GM12878 (cell line): ENCODE data around the gene PASK. TPM values are rescaled to one million over a fixed set of nuclear protein-coding genes. Genes with fewer than 3 reads are reported as not detected.

ENCODE experiments used
- ATAC-seq: fragments of 200-7000 bp; cut with Tn5 transposase; 3 replicates; pipeline ENCODE4 v1.9.1; 2020; ENCODE audit warnings: mild to moderate bottlenecking, moderate library complexity
- BruUV-seq: library from RNA; stranded (reverse); fragments of 400-500 nt; replicated peaks from 2 replicates; lab custom pipeline; 2021; lab: Mats Ljungman, UMichigan
- CTCF ChIA-PET: fragments of 300-600 bp; sonication (Branson Sonifier 250); formaldehyde crosslinking; extraction: SDS; loops from one replicate; lab custom pipeline; 2021; ENCODE audit warnings: inconsistent platforms; lab: Yijun Ruan, JAX
- POLR2A ChIA-PET: fragments of 350-600 bp; formaldehyde crosslinking; extraction: SDS; loops from one replicate; lab custom pipeline; 2021; ENCODE audit warnings: inconsistent platforms; lab: Charles Lee
- RAD21 ChIA-PET: fragments of 300-600 bp; sonication (Branson Sonifier 250); formaldehyde crosslinking; loops from one replicate; lab custom pipeline; 2023; ENCODE audit warnings: antibody characterized with exemption; ENCODE audit not compliant: unreplicated experiment; lab: Charles Lee
- SMC1A ChIA-PET: fragments of 300-600 bp; sonication (Branson Sonifier 250); formaldehyde crosslinking; loops from one replicate; lab custom pipeline; 2023; ENCODE audit not compliant: unreplicated experiment, uncharacterized antibody; lab: Charles Lee
- DNase-seq: peaks from one replicate; pipeline ENCODE4 v3.0.0-alpha.2; 2011; ENCODE audit warnings: low read depth, low spot score
- FAIRE-seq: peaks from 3 replicates; lab custom pipeline; 2011; peaks lifted over from hg19 to GRCh38; lab: Jason Lieb, UNC
- H2AFZ ChIP-seq: 2 replicates; pipeline ENCODE4 v1.6.0; 2011; ENCODE audit warnings: low read depth, low read length, control low read depth; ENCODE audit not compliant: control insufficient read depth
- H3K27ac ChIP-seq: 2 replicates; pipeline ENCODE4 v1.5.1; 2011; ENCODE audit warnings: control low read depth; ENCODE audit not compliant: control insufficient read depth, insufficient read depth
- H3K27me3 ChIP-seq, 2 experiments: replicated peaks in 1 of 2; 2 replicates each; pipeline versions ENCODE4 v1.6.0 to v1.6.1; 2011; ENCODE audit warnings: low read length in 1 of 2; ENCODE audit not compliant: control insufficient read depth in 2 of 2, insufficient read depth in 2 of 2
- H3K36me3 ChIP-seq, 2 experiments: 2 replicates each; pipeline ENCODE4 v1.5.1; 2011; ENCODE audit warnings: low read length in 1 of 2; ENCODE audit not compliant: control insufficient read depth in 2 of 2, insufficient read depth in 2 of 2
- H3K4me1 ChIP-seq: 2 replicates; pipeline ENCODE4 v1.6.1; 2011; ENCODE audit warnings: mild to moderate bottlenecking, low read length, moderate library complexity, mixed read lengths; ENCODE audit not compliant: control insufficient read depth, insufficient read depth
- H3K4me2 ChIP-seq: 2 replicates; pipeline ENCODE4 v1.6.0; 2011; ENCODE audit warnings: control low read depth; ENCODE audit not compliant: control insufficient read depth, insufficient read depth
- H3K4me3 ChIP-seq: fragments of 200-600 bp; sonication (generic); 2 replicates; pipeline ENCODE4 v1.5.1; 2016
- H3K79me2 ChIP-seq: 2 replicates; pipeline ENCODE4 v1.6.0; 2011; ENCODE audit warnings: low read length; ENCODE audit not compliant: control insufficient read depth, insufficient read depth
- H3K9ac ChIP-seq: 2 replicates; pipeline ENCODE4 v1.8.0; 2011; ENCODE audit warnings: low read length, control low read depth, mixed read lengths; ENCODE audit not compliant: control insufficient read depth, insufficient read depth
- H3K9me3 ChIP-seq: replicated peaks from 3 replicates; pipeline ENCODE4 v1.5.1; 2011; ENCODE audit warnings: mild to moderate bottlenecking, low read length; ENCODE audit not compliant: control insufficient read depth, insufficient read depth
- H4K20me1 ChIP-seq: 2 replicates; pipeline ENCODE4 v1.6.0; 2011; ENCODE audit not compliant: control insufficient read depth, insufficient read depth
- CREM ChIP-seq: IDR thresholded peaks from 2 replicates; pipeline ENCODE4 v1.6.1; 2014; ENCODE audit warnings: antibody characterized with exemption, low read depth
- DPF2 ChIP-seq: fragments of 450-650 bp; IDR thresholded peaks from 2 replicates; pipeline ENCODE4 v1.6.1; 2017; ENCODE audit warnings: mild to moderate bottlenecking
- E2F4 ChIP-seq: IDR thresholded peaks from 2 replicates; pipeline ENCODE4 v1.6.1; 2012; ENCODE audit warnings: low read depth, low read length, improper control_type of control experiment
- FOS ChIP-seq: IDR thresholded peaks from 3 replicates; pipeline ENCODE4 v1.6.1; 2011; ENCODE audit warnings: borderline replicate concordance; ENCODE audit not compliant: insufficient read length; ENCODE audit errors: extremely low read depth
- RFX5 ChIP-seq: IDR thresholded peaks from 2 replicates; pipeline ENCODE4 v1.6.1; 2011; ENCODE audit warnings: low read depth, low read length, improper control_type of control experiment
- RUNX3 ChIP-seq: IDR thresholded peaks from 2 replicates; pipeline ENCODE4 v1.6.1; 2012; ENCODE audit warnings: low read length, inconsistent platforms
- SUZ12 ChIP-seq: fragments of 200-600 bp; sonication (generic); IDR thresholded peaks from one replicate; pipeline ENCODE4 v1.6.1; 2018; ENCODE audit warnings: antibody characterized with exemption, mild to moderate bottlenecking; ENCODE audit not compliant: unreplicated experiment
- WGBS: methylation state at CpG from one replicate; pipeline ENCODE4 v1.1.6; 2016; ENCODE audit warnings: low lambda C conversion rate; ENCODE audit not compliant: insufficient replicate concordance, insufficient coverage; ENCODE audit errors: missing lambda C conversion rate; 5-methylcytosine and 5-hydroxymethylcytosine counted together
- in situ Hi-C: fragments of 300-500 bp; cut with MboI; formaldehyde crosslinking; loops from 9 replicates; pipeline ENCODE4 v1.14.3; 2018; ENCODE audit warnings: mixed read lengths
- intact Hi-C: fragments of 100-400 bp; cut with micrococcal nuclease; formaldehyde crosslinking; loops from one replicate; pipeline ENCODE4 v1.14.2; 2022; ENCODE audit not compliant: unreplicated experiment
- polyA plus RNA-seq, 11 experiments: library from polyadenylated mRNA; depleted of rRNA in 4 of 11; unstranded in 6 of 11; stranded (reverse) in 5 of 11; fragments of >200 nt; fragmentation: Nextera tagmentation in 4 of 11; fragmentation: Illumina TruSeq in 1 of 11; extraction: Ambion mirVana in 4 of 11; extraction: Trizol in 1 of 11; gene quantifications; 1 replicate in 1 of 11; 2 replicates in 10 of 11; pipeline versions ENCODE4 v1.2.1 to v1.2.3, GENCODE V29; 2011 to 2016; ENCODE audit warnings: inconsistent platforms in 2 of 11, missing spikeins in 2 of 11, low read depth in 1 of 11
- total RNA-seq, 4 experiments: library from RNA; depleted of rRNA in 3 of 4; stranded (reverse); fragments of >200 nt in 3 of 4; fragmentation: Illumina TruSeq in 1 of 4; extraction: Trizol in 1 of 4; gene quantifications; 2 replicates each; pipeline versions ENCODE4 v1.2.1 to v1.2.3, GENCODE V29; 2013 to 2021
- TF ChIP-seq, protein P1 (sequence below): fragments of 450-650 bp; IDR thresholded peaks from 2 replicates; pipeline ENCODE4 v1.6.1; 2016; ENCODE audit warnings: mild to moderate bottlenecking, moderate library complexity, borderline replicate concordance

The PASK gene
- total and polyA plus RNA-seq, 10 of the 15 experiments (the other 5 are each of a cell fraction or from before 2014, with no cell fraction given), result 9.6 to 62.2 (median 28.5) TPM

GRCh38 chr2:241177526-241178334 is 28.5 kb upstream of the PASK start:
- no peak for ATAC-seq
- H4K20me1 ChIP-seq, result no peaks in the 10 kb centered on the region
- TF ChIP-seq CREM (no peak), E2F4 (no peak), RFX5 (no peak)
- no peak overlapping the region for H3K9ac ChIP-seq
- POLR2A ChIA-PET, result no interaction called here
- no peak for FAIRE-seq
- RAD21 ChIA-PET, result no interaction called here
- no peak for DNase-seq
- peaks cover 1 to 6% of the 10 kb centered on the region in 2 experiments; a peak in 3 of 4 replicates for H3K36me3 ChIP-seq
- no peaks in the 10 kb centered on the region for H3K79me2 ChIP-seq
- no peak overlapping the region for H3K4me3 ChIP-seq
- H3K4me2 ChIP-seq, result no peak overlapping the region
- CTCF ChIA-PET, result no interaction called here
- intact Hi-C loops, result no loop called here
- no peak overlapping the region for H3K27ac ChIP-seq
- no peaks in the 10 kb centered on the region for H3K27me3 ChIP-seq
- no peaks in the 10 kb centered on the region for H3K4me1 ChIP-seq
- no peaks in the 10 kb centered on the region for H3K9me3 ChIP-seq
- BruUV-seq, result no TSS peak
- WGBS, result 97% methylated on average over 12 of the region's 12 CpGs
- no peak overlapping the region for H2AFZ ChIP-seq
- in situ Hi-C loops, result no loop called here
- SMC1A ChIA-PET, result no interaction called here

DNA sequence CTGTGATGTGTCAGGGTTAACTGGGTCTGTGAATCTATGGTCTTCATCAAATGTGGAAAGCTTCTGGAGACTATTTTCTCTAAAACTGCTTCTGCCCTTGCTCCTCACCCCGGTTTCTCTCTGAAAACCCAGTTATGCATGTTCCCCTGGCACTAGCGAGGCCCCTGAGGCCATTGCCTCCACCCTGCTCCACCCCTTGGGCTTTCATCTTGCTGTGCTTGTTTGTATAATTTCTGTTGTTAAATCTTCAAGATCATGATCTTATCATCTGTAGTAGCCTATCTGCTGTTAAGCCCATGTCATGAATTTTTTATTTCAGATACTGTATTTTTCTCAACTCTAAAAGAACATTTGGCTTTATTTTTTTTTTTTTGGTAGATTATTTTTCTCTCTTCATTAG is 24.3 kb upstream of the PASK start:
- Histone ChIP-seq H3K27ac (no peak overlapping the region), H2AFZ (no peak overlapping the region), H4K20me1 (no peaks in the 10 kb centered on the region), H3K4me3 (no peak overlapping the region), H3K4me2 (no peak overlapping the region), H3K9me3 (peaks cover 7% of the 10 kb centered on the region; the same call in 2 of the 3 replicates), H3K36me3 (peaks cover 3 to 27% of the 10 kb centered on the region in 2 experiments), H3K79me2 (no peaks in the 10 kb centered on the region), H3K9ac (no peak overlapping the region), H3K27me3 (no peaks in the 10 kb centered on the region), H3K4me1 (no peaks in the 10 kb centered on the region)
- intact Hi-C loops (no loop called here), in situ Hi-C loops (no loop called here)
- WGBS, result 100% methylated on average over 2 of the region's 2 CpGs
- no TSS peak for BruUV-seq
- ATAC-seq (no peak), FAIRE-seq (no peak), DNase-seq (no peak)
- ChIA-PET SMC1A (no interaction called here), POLR2A (interaction anchor here (0.6 kb wide), 1 partner anchor 86 kb away, joined by 4 read pairs; no protein-coding TSS in a partner anchor), RAD21 (no interaction called here), CTCF (interaction anchor here (0.6 kb wide), 1 partner anchor 44 kb away, joined by 4 read pairs; no protein-coding TSS in a partner anchor)
- TF ChIP-seq, protein P1, sequence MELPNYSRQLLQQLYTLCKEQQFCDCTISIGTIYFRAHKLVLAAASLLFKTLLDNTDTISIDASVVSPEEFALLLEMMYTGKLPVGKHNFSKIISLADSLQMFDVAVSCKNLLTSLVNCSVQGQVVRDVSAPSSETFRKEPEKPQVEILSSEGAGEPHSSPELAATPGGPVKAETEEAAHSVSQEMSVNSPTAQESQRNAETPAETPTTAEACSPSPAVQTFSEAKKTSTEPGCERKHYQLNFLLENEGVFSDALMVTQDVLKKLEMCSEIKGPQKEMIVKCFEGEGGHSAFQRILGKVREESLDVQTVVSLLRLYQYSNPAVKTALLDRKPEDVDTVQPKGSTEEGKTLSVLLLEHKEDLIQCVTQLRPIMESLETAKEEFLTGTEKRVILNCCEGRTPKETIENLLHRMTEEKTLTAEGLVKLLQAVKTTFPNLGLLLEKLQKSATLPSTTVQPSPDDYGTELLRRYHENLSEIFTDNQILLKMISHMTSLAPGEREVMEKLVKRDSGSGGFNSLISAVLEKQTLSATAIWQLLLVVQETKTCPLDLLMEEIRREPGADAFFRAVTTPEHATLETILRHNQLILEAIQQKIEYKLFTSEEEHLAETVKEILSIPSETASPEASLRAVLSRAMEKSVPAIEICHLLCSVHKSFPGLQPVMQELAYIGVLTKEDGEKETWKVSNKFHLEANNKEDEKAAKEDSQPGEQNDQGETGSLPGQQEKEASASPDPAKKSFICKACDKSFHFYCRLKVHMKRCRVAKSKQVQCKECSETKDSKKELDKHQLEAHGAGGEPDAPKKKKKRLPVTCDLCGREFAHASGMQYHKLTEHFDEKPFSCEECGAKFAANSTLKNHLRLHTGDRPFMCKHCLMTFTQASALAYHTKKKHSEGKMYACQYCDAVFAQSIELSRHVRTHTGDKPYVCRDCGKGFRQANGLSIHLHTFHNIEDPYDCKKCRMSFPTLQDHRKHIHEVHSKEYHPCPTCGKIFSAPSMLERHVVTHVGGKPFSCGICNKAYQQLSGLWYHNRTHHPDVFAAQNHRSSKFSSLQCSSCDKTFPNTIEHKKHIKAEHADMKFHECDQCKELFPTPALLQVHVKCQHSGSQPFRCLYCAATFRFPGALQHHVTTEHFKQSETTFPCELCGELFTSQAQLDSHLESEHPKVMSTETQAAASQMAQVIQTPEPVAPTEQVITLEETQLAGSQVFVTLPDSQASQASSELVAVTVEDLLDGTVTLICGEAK, result no peak
- no peak for TF ChIP-seq SUZ12
- no peak for TF ChIP-seq RUNX3
- TF ChIP-seq FOS, result no peak
- no peak for TF ChIP-seq DPF2
